Stimulated activated naive CD4-positive, alpha-beta T cell (primary cell): ENCODE results near the gene LHFPL6.

ENCODE experiments used
- DNase-seq, 6 experiments: peaks; one replicate each; lab custom pipeline; 2025; lab: John Stamatoyannopoulos, UW

The LHFPL6 gene

DNA sequence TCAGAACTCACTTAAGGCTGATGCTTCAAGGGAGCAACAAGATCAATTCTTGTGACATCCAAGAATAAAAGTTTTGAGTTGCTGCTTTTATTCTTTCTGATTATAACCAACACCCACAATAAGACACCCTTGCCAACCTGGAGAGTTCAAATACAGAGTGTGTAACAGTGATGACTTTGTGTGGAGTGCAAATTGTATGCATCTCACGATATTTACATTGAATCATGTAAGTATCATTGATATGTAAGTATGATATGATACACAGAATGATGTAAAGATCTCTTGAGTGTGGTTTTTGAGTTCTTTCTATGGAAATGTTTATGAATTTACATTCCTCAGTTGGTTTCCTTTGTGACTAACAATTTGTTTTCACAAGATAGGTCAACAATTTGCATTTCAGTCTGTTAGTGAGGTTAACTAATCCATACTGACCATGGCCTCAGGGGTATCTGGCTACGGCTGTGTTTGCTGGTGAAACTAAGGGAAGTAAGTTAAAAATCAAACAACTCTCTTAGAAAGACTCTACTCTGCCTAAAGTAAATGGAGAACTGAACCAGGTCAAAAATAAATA lies 12.4 kb downstream of the LHFPL6 start:
- DNase-seq: no peak

DNA sequence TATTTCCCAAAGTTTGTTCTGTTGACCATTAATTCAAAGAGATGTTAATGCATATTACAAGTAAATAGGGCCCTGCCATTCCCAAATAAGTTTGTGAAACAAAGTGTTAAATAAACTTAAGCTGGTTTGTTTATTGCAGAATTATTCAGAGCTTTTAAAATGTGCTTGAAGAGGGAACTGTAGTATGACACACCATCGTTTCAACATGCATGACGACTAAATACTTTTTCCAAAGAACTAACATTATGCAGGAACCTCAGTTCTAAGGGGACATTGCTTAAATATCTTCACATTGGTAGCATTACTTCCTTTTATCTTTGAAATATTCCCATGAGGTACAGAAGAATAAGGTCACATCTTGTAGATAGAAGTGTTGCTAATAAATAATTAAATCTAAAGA lies 14.6 kb downstream of the LHFPL6 start:
- DNase-seq: no peak

DNA sequence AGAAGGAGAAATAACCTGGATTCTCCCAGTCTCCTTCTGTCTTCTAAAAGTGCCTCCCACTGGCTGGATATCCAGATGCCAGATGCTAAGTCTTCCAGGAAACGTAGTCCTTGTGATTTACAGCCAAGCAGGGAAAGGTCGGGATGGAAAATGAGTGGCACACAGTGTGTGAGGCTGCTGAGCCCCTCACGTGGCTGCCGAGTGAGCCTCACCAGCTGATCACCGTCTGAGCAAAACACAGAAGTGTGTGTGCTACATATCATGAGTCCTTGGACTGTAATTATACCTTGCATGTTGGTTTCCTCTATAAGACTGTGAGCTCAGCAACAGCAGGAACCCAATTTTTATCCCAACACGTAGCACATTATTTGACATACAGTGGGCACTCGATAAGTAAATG lies 15.1 kb downstream of the LHFPL6 start:
- DNase-seq: no peak

DNA sequence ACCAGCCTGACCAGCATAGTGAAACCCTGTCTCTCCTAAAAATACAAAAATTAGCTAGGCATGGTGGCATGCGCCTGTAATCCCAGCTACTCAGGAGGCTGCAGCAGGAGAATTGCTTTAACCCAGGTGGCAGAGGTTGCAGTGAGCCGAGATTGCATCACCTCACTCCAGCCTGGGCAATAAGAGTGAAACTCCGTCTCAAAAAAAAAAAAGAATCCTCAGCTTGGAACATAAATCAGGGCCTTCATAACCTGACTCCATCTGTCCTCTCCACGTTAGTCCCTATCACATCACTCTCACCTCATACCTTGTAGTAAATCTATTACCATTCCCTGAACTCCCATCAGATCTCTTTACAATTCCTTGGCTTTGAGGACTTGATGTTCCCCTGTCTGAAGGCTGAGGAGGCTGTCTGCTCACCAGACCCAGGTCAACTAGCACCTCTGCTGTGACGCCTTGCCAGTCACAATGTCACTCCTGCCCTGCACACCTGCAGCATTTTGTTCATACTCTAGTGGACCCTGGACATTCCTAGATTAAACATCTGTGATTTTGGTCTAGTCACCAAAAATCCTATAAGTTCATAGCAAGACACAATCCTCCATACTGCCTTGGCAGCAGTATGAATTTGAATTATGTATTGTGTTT lies 15.9 kb downstream of the LHFPL6 start:
- DNase-seq: no peak

DNA sequence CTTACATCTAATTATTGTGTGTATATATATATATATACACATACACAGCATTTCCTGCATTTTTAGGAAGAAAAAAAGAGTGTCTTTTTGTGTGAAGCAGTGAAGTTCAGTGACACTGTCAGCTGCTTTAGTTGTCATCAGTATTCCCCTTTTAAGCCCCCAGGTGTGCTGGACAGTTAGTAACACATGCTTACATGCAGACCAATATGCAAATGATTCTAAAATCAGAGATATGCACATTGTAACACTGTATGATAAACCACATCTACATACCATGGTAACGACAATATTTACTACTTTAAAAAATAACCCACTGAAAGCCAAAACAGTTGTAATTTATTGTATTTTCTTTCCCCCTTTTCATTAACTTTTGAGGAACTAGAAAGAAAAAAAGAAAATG lies 16.8 kb downstream of the LHFPL6 start:
- no peak for DNase-seq

DNA sequence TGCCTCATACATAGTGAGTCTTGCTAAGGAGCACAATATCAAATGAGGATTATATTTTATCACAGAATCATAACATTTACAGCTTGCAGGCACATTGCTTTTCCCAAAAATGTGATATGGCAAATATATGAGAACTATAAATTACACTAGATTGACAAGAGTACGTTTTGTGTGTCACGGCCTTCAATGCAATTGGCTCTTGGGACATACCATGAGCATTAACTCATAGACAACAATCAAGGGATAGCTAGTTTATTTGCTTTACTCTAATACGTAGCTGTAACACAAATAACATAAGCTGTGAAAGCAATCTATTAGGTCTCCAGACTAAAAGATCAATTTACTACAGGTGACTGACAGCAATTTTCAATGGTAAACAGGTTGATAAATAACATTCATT lies 17.8 kb downstream of the LHFPL6 start:
- no peak for DNase-seq

DNA sequence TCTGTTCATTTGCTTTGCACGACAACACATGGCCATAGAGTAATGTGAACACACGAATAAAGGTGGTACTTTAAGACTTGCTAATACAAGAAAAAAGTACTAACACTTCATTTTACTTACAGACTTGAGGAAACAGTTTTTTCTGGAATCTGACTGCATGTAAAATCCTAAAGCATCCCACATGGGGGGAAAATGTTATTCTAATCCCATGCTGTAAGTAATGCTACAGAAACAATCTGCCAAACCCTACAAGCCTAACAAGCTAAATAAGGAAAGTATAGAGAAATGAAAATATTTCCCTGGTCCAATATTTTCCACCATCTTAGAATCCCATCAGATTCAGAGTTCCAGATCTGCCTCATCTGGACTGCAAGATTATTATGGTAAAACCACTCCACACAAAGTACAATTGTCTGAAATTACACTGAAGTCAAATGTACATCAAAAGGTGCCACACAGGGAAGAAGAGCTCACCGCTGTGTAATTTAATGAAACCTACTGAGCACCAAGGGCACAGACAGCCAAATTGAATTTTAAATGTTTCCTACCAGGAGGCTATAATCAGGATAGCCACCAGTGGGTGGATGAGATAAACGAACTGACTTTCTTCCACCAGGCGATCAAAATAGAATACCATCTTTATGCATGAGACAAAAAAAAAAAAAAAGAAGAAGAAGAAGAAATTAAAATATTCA lies 22.0 kb downstream of the LHFPL6 start:
- no peak for DNase-seq

DNA sequence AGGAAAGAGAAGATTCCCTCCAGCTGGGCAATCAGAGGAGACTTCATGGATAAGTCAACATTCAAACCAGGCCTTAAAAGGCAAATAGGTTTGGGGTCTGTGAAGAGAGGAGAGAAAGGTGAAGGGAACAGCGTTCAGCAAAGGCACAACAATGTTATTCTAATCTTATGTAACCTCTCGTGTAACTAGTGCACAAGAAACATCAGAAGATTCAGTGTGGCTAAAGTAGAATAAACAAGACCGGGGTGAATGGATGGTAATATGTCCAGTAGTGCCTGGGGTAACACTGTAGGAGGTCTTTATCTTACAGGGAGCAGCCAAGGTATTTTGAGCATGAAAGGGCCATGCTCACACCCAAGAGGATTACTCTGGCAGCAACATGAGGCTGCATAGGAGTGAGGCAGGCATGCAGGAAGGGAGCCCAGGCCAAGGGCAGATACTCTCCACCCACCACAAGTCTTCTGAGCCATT lies 24.1 kb downstream of the LHFPL6 start:
- no peak for DNase-seq

DNA sequence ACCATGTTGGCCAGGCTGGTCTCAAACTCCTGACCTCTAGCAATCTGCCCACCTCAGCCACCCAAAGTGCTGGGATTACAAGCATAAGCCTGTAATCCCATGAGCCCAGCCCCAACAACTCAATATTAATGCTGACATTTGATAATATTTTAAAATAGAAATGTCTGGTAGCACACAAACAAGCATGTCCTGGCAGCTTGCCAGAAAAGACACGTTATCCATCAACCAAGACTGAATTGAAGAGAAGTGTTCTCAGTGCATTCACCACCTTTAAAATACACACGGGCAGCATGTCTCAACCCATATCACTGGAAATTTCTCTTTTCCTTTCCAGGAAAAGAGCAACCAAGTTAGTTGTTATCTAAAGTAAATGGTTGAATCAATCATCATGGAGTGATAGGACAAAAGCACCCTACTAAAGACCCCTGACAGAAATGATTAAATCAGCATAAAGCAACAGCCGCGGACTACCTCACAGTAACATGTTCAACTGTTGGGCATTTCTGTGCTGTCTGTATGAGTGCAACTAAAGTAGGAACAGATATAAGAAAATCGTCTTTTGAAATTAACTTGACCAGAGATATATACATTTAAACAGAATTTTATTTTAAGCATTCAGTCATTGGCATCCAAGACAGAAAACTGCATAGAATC lies 25.0 kb downstream of the LHFPL6 start:
- no peak for DNase-seq

DNA sequence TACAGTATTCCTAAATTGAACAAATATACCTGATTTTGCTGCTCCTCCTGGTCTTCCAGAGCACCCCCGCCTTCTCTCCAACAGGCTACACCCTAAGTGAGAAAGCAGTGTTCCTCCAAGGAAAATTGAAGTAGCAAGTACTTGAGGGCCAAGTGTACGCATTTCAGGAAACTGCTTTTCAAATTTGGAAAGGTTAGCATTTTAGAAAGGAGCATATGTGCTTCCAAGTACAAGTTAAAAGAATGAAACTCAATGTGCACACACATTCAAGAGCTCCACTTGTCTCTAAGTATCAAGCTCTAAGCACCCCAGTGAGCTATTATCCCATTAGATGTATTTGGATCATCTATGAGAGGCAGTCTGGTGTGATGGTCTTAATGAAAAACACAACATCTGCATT lies 25.8 kb downstream of the LHFPL6 start:
- no peak for DNase-seq

DNA sequence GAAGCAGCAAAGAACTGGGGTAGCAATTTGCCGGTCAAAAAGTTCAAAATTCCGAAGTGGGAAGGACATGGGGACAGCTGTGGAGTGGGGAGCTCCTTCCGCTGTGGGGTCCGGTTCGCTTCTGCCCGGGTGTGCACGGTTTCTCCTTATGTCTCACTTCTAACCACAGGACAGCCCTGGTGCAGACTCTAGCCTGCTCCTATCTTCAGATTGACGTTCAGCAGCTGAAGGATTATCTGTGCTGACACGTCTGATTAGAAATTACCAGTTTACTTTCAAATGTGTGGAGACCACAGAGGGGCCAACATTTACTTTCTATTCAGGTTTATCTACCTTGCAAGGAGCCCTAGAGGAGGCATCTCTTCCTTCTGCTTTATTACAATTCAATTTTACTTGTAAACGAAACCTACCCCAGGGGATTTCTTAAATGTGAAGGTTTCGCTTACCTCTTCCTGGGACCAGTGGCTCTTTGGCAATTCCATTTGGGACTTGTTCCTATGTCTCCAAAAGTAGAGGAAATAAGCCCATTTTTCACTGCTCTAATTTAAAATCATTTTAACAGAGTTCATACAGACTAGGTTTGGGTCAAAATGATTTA lies 27.3 kb downstream of the LHFPL6 start:
- no peak for DNase-seq

DNA sequence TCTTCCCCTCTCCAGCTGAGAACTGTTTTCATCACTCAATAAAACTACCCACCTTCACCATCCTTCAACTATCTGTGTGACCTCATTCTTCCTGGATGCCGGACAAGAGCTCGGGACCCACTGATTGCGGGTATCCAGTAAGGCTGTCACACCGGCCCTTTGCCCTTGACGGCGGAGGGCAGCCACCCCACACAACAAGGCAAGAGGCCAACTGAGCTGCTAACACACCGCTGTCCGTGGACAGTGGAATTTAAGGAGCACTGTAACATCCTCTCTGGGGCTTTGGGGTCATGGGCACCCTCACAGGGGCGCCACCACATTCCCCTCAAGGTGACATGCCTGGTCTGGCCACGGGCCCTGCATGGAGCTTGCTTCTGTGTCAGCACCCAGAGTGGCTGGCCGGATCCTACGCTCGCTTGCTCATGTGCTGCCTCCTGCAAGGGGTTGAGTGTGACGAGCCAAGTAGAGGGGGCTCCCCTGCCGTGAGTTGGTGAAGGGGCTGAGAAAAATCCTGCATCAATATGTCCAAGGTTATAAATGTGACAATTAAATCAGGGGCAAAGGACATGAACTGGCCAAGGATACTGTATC lies 31.4 kb downstream of the LHFPL6 start:
- DNase-seq: no peak

DNA sequence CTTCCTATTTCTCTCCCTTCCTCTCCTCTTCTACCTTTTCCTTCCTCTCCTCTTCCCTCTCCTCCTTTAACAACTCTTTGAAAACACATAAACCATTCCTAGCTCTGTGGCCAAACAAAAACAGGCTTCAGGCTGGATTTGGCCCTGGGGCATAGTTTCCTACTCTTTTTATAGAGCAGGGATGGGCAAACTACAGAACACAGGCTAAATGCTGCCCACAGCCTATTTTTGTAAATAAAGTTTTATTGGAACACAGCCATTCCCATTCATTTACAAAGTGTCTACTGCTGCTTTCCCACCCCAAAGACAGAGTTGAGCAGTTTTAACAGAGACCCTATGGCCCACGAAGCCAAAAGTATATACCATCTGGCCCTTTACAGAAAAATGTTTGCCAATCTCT lies 35.4 kb downstream of the LHFPL6 start:
- DNase-seq: no peak

DNA sequence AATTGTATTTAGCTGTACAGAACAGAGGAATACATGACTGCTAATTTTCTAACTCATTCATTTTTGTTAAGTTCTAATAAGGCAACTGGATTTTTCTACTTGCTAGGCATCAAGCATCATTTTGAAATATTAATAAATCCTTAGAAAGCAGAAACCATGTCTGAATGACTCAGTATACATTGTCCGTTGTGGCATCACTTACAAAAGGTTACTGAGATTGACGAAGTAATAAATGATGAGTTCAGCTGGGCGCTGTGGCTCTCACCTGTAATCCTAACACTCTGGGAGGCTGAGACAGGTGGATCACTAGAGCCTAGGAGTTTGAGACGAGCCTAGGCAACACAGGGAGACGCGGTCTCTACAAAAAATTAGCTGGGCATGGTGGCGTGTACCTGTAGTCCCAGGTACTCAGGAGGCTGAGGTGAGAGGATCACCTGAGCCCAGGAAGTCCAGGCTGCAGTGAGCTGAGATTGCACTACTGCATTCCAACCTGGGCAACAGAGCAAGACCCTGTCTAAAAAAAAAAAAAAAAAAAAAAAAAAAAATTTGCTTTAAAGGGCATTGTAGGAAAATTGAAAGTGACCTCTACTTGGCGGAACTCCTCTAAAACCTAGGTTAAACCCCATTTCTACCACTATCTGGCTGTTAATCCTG lies 36.6 kb downstream of the LHFPL6 start:
- DNase-seq: no peak

DNA sequence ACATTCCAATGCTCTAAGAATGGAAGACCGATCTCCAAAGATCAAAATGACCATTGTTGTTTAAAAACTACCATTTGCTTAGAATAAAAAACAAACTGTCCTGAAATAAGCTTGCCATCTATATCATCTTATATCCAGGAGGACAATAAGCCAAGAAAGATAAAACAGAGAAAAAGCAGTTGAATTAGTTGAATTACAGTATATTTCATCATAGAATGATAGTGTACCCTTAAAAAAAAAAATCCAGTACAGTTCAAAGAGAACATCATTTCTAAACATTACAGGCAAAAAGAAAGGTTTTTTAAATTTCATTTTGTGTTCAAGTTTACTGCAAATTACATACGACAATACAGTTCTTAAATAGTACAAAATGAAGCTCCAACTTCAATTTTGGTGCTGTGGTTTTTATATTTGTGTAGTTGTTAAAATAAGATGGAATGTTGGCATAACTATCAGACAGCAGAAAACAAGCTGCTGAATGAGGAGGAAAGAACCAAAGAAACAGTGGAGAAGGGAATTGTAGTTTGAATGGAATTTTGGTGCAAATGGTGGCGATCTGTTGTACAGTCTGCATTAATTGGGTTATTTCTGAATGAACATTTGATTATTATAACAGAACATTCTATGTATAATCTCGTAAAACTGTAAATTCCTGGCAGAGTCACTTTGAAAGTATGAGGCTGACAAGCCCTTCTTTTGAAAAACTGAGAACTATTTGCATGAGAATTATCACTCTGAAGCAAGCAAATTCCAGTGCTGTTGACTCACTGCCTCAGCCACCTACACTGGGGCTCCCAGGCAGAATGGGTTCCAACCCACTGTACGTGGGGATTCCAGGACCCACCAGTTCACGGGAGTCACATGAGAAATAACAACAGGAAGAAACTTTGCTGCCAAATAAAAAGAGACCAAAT lies 37.7 kb downstream of the LHFPL6 start:
- no peak for DNase-seq

DNA sequence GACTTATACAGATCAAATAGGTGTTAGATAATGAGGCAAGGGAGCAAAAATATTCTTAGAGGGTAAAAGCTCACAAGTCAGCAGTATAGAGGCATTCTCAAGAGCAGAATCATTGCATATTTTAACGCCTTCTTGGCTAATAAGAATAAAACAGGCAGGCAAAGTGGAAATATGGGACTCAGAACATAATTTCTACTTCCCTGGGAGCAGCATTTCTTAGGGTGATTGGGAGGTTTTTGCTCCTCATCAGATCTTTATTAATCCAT lies 39.6 kb downstream of the LHFPL6 start:
- DNase-seq: no peak

DNA sequence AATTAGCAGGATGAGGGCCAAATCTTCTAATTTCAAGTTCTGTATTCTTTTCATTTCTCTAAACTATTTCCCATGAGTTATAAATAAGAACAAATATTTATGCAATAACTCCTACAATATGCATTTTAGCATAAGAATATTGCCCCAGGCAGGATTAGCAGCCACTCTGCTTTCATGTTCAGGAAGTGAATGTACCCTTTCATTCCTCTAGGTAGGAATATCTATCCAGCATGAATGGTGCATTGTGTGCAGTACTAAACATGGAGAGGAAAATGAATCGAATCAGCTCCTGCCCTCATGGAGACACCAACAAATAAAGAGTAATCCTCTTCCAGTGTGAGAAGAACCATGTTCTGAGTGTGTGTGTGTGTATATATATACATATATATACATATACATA lies 41.0 kb downstream of the LHFPL6 start:
- DNase-seq: no peak

DNA sequence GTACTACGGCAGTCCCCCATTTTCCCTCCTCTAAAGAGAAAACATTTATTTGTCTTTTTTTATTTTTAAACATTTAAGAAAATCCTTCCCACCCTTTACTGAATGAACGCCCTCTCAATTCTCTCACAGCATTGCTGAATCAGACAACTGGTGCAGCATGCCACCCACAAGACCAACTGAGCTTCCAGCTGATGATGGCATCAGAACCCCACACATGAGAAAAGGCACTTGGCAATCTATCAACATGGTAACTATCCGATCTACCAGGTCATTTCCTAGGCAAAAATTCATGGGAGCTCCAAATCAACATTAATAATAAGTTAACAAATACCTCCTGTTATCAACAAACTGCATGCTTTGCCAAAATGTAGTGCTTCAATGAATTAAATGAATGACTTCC lies 43.1 kb downstream of the LHFPL6 start:
- DNase-seq: no peak

DNA sequence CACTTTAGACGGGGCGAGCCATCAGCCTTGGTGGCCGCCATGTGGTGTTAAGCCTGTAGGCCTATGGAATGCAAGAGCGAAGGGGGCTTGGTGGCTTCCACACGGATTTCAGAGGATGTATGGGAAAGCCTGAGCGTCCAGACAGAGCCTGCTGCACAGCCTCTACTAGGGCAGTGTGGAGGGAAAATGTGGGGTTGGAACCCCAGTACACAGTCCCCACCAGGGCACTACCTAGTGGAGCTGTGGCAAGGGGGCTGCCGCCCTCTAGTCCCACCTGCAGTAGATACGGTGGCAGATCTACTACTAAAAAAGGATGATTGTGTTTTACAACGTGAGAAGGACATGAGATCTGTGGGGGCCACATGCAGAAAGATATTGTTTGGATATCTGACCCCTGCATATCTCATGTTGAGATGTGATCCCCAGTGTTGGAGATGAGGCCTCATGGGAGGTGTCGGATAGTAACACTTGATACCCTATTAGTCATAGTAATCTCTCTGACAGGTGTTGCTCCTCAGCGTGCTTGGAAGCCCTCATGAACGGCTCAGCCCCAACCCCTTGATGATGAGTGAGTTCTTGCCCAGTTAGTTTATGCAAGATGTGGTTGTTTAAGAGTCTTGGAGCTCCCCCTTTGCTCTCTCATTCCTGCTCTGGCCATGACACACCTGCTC lies 45.6 kb downstream of the LHFPL6 start:
- no peak for DNase-seq

DNA sequence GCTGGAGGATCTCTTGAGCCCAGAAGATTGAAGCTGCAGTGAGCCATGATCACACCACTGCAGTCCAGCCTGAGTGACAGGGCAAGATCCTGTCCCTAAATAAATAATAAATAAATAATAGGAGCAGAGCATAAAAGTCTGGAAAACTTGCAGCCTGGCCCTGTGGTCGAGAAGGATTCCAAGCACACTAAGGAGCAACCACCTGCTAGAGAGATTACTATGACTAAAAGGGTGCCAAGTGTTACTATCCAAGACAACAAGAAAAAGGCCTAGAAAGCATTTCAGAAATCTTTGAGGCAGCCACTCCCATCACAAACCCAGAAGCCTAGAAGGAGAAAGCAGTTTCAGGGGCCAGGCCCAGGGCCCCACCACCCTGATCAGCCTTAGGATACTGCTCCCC lies 46.1 kb downstream of the LHFPL6 start:
- DNase-seq: no peak
